Mucosa of descending colon (tissue), 3 donors: ENCODE data around the gene MPV17. TPM values are rescaled to one million over a fixed set of nuclear protein-coding genes. Genes with fewer than 3 reads are reported as not detected.
"Not testable (repeated sequence)": the region's sequence is repeated elsewhere in the genome, so short reads cannot be mapped to it uniquely, and the experiment has no call there.

Experiments used
- ATAC-seq: fragments of 200-7000 bp; cut with Tn5 transposase; one replicate; pipeline ENCODE4 v1.9.1; 2020; ENCODE audit warnings: mild to moderate bottlenecking, moderate library complexity
- DNase-seq, 3 donors: peaks; one replicate each; pipeline ENCODE4 v3.0.0-alpha.2; 2020
- H3K36me3 ChIP-seq: fragments of 200-600 bp; one replicate; pipeline ENCODE4 v1.8.0; 2021; ENCODE audit warnings: low read depth, mild to moderate bottlenecking
- H3K4me1 ChIP-seq: fragments of 200-600 bp; one replicate; pipeline ENCODE4 v1.8.0; 2021; ENCODE audit warnings: low read depth, mild to moderate bottlenecking
- H3K4me3 ChIP-seq: fragments of 200-600 bp; one replicate; pipeline ENCODE4 v1.8.0; 2021; ENCODE audit warnings: mild to moderate bottlenecking
- H3K9me3 ChIP-seq: fragments of 200-600 bp; one replicate; pipeline ENCODE4 v1.8.0; 2021; ENCODE audit warnings: mild to moderate bottlenecking
- intact Hi-C, 2 donors: fragments of 100-400 bp; cut with DNase I in 1 of 2; cut with micrococcal nuclease in 1 of 2; formaldehyde crosslinking; loops; one replicate each; pipeline versions ENCODE4 v1.11.0 to v1.11.1; 2022; cut with DNase I, micrococcal nuclease
- total RNA-seq, 3 donors: library from RNA; stranded (reverse); fragmentation: NEBNext Ultra II Directional in 2 of 3; extraction: Animal tissue kit (Norgen Biotek cat#: 25700) in 2 of 3; gene quantifications; one replicate each; pipeline versions ENCODE4 v1.2.1 to v1.2.4, GENCODE V29; 2021 to 2023
- TF ChIP-seq, protein P1 (sequence below): fragments of 200-600 bp; IDR thresholded peaks from one replicate; pipeline ENCODE4 v1.8.0; 2022; ENCODE audit warnings: antibody characterized with exemption, mild to moderate bottlenecking
- donor health status: DM: no; HTN: no; CAD: no; lungs with moderate emphysema.
- donor health status: DM: no; HTN: no; CAD: no.
- donor health status: DM: no; HTN: yes; CAD: no.

Gene MPV17
- total RNA-seq, 3 donors from 2014 or later: 39.5 to 49.0 (median 41.9) TPM

- intact Hi-C loops: loop anchor here in 1 of 2 donors (10.0 kb wide), 1 partner anchor 187 kb away; no protein-coding TSS in a partner anchor
- no peaks in the 10 kb centered on the region for H3K9me3 ChIP-seq
- TF ChIP-seq, protein P1, sequence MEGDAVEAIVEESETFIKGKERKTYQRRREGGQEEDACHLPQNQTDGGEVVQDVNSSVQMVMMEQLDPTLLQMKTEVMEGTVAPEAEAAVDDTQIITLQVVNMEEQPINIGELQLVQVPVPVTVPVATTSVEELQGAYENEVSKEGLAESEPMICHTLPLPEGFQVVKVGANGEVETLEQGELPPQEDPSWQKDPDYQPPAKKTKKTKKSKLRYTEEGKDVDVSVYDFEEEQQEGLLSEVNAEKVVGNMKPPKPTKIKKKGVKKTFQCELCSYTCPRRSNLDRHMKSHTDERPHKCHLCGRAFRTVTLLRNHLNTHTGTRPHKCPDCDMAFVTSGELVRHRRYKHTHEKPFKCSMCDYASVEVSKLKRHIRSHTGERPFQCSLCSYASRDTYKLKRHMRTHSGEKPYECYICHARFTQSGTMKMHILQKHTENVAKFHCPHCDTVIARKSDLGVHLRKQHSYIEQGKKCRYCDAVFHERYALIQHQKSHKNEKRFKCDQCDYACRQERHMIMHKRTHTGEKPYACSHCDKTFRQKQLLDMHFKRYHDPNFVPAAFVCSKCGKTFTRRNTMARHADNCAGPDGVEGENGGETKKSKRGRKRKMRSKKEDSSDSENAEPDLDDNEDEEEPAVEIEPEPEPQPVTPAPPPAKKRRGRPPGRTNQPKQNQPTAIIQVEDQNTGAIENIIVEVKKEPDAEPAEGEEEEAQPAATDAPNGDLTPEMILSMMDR: no peak
Observed at GRCh38 chr2:27281442-27281841, 41.5 kb downstream of the MPV17 start.

GRCh38 chr2:27280826-27281225, 42.1 kb downstream of the MPV17 start:
- intact Hi-C loops: loop anchor here in 1 of 2 donors (10.0 kb wide), 1 partner anchor 186 kb away; no protein-coding TSS in a partner anchor

More at GRCh38 chr2:27281442-27281841, 41.5 kb downstream of the MPV17 start:
- no peaks in the 10 kb centered on the region for H3K36me3 ChIP-seq
- H3K4me3 ChIP-seq: no peak overlapping the region
- ATAC-seq: no peak
- H3K4me1 ChIP-seq: no peaks in the 10 kb centered on the region
- no peak for DNase-seq

DNA sequence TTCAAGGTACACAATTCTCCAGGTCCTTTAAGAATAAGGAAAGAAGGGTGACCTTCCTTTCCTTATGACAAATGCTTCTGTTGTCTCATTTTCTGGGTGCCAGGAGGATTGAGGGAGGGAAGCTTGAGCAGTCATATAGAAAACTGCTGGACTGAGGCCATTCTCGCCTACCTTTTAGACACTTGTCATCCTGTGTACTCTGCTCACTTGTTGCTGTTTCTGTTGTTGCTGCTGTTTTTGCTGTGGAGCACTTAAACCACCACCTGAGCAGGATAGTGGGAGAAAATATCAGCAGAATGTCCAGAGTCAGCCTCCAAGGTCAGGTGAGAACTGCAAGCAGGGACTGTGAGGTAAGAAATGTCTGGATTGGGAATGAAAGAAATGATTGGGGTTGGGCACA, 44.9 kb downstream of the MPV17 start:
- DNase-seq: no peak
- ATAC-seq: no peak
- intact Hi-C loops: loop anchor here in 1 of 2 donors (10.0 kb wide), 1 partner anchor 313 kb away; no protein-coding TSS in a partner anchor
- H3K9me3 ChIP-seq: no peaks in the 10 kb centered on the region
- TF ChIP-seq, protein P1: no peak
- H3K4me3 ChIP-seq: no peak overlapping the region
- H3K4me1 ChIP-seq: no peaks in the 10 kb centered on the region
- no peaks in the 10 kb centered on the region for H3K36me3 ChIP-seq

More at GRCh38 chr2:27280826-27281225, 42.1 kb downstream of the MPV17 start:
- no peaks in the 10 kb centered on the region for H3K9me3 ChIP-seq
- DNase-seq: no peak
- no peak for ATAC-seq
- no peak overlapping the region for H3K4me3 ChIP-seq
- H3K4me1 ChIP-seq: no peaks in the 10 kb centered on the region
- TF ChIP-seq, protein P1: no peak
- no peaks in the 10 kb centered on the region for H3K36me3 ChIP-seq

DNA sequence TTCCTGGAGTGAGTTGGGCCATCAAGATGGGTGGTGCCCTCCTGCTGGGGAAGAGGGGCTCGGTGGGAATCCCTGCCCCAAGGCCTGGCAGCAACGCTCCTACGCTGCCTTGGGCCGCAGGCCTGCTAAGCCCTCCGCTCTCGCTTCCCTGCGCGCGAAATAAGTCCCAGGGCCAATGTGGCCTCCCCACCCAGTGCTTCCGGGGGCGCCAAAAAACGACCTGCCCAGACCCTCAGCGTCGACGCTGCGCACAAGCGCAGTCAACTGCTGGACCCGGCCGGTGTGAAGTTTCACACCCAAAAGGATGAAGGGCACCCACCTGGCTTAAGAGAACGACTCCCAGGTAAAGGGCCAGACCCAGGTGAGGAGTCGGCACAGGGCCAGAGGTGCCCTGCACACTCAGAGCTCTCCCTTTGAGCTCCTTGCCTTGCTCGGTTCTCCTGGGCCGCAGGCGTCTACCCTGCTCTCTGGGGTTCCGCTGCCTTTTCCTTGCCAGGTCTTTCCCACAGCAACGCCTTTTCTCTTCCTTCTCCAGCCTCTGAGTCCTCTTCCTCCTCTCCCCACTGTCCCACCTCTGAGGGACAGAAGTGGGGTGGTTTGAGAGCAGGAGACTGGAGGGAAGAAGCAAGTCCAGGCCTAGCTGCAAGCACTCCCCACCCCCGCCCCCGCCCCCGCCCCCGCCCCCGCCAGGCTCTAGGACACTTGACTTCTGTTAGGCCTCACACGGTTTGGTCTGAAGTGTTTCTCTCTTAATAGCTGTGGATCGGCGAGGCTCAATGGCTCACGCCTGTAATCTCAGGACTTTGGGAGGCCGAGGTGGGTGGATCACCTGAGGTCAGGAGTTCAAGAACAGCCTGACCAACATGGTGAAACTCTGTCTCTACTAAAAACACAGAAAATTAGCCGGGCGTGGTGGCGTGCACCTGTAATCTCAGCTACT, 47.4 kb downstream of the MPV17 start, which contains the start of gene DNAJC5G:
DNAJC5G (plus strand) TSS at position 223 of the 940 bp plus-strand sequence. CDS start 1,296 bp downstream, outside the sequence.
- Histone ChIP-seq H3K36me3 (no peaks in the 10 kb centered on the region), H3K9me3 (no peaks in the 10 kb centered on the region), H3K4me1 (no peaks in the 10 kb centered on the region), H3K4me3 (no peak within 1 kb of the TSS)
- intact Hi-C loops: loop anchor here in 1 of 2 donors (10.0 kb wide), 1 partner anchor 311 kb away; no protein-coding TSS in a partner anchor
- TF ChIP-seq, protein P1: no peak
- no peak for DNase-seq
- ATAC-seq: no peak

- not testable (repeated sequence) for H3K4me3 ChIP-seq, H3K4me1 ChIP-seq, ATAC-seq, H3K9me3 ChIP-seq, H3K36me3 ChIP-seq, DNase-seq
- intact Hi-C loops: loop anchor here in 1 of 2 donors (10.0 kb wide), 1 partner anchor 308 kb away; no protein-coding TSS in a partner anchor
Observed at GRCh38 chr2:27272537-27273522, 50.1 kb downstream of the MPV17 start.
